Right lobe of liver (tissue), 6 donors: ENCODE data around the gene GET3. TPM values are rescaled to one million over a fixed set of nuclear protein-coding genes. Genes with fewer than 3 reads are reported as not detected.

ENCODE experiments used
- ATAC-seq, 4 donors: fragments of 200-7000 bp; cut with Tn5 transposase; one replicate each; pipeline ENCODE4 v1.9.1; 2020; ENCODE audit warnings: mild to moderate bottlenecking in 4 of 4, moderate library complexity in 4 of 4
- DNase-seq, 3 donors: peaks; one replicate each; pipeline ENCODE4 v3.0.0-alpha.2; 2020
- H3K27ac ChIP-seq, 3 donors: fragments of 200-600 bp; one replicate each; pipeline ENCODE4 v1.8.0; 2022
- H3K27me3 ChIP-seq, 2 donors: fragments of 200-600 bp; one replicate each; pipeline ENCODE4 v1.8.0; 2022
- H3K36me3 ChIP-seq, 4 donors: fragments of 200-600 bp; sonication (generic) in 1 of 4; one replicate each; pipeline versions ENCODE4 v1.5.1 to v1.8.0; 2017 to 2022; ENCODE audit warnings: control low read depth in 1 of 4
- H3K4me1 ChIP-seq, 4 donors: fragments of 200-600 bp; sonication (generic) in 1 of 4; one replicate each; pipeline versions ENCODE4 v1.5.1 to v1.8.0; 2017 to 2022; ENCODE audit warnings: control low read depth in 1 of 4
- H3K4me3 ChIP-seq, 3 donors: fragments of 200-600 bp; one replicate each; pipeline ENCODE4 v1.8.0; 2022
- H3K9me3 ChIP-seq, 4 donors: fragments of 200-600 bp; sonication (generic) in 1 of 4; one replicate each; pipeline versions ENCODE4 v1.5.1 to v1.8.0; 2017 to 2022; ENCODE audit warnings: control low read depth in 1 of 4
- CTCF ChIP-seq, 4 donors: fragments of 200-600 bp in 3 of 4; fragments of 450-650 bp in 1 of 4; IDR thresholded peaks; one replicate each; pipeline versions ENCODE4 v1.5.1 to v1.8.0; 2016 to 2022; ENCODE audit warnings: antibody characterized with exemption in 4 of 4, mild to moderate bottlenecking in 2 of 4
- POLR2A ChIP-seq: fragments of 450-650 bp; IDR thresholded peaks from one replicate; pipeline ENCODE4 v1.6.1; 2017; ENCODE audit warnings: antibody characterized with exemption, mild to moderate bottlenecking
- WGBS: methylation state at CpG from one replicate; pipeline ENCODE4 v1.1.6; 2018; ENCODE audit warnings: low coverage, low lambda C conversion rate; ENCODE audit not compliant: insufficient coverage; ENCODE audit errors: missing lambda C conversion rate; 5-methylcytosine and 5-hydroxymethylcytosine counted together
- intact Hi-C, 2 donors: fragments of 100-400 bp; cut with DNase I; formaldehyde crosslinking; loops; one replicate each; pipeline versions ENCODE4 v1.11.2 to v1.14.1; 2022
- total RNA-seq, 6 experiments: library from RNA; depleted of rRNA in 2 of 6; stranded (reverse); fragments of >200 nt in 2 of 6; fragmentation: NEBNext Ultra II Directional in 3 of 6; extraction: Animal tissue kit (Norgen Biotek cat#: 25700) in 3 of 6; gene quantifications; one replicate each; pipeline versions ENCODE4 v1.1.0 to v1.2.4, GENCODE V29; 2016 to 2023
- donor health status: DM: no; HTN: yes; CAD: no.
- donor health status: DM: no; HTN: no; CAD: no.
- donor health status: DM: no; HTN: no; CAD: no.
- donor health status: DM: no; HTN: yes; CAD: no.
- donor health status: DM: no; HTN: yes; CAD: no.

Gene GET3
- total RNA-seq, 6 experiments from 2014 or later = 22.3 to 35.8 (median 25.8) TPM

- 84% methylated on average over 6 of the region's 10 CpGs for WGBS
- intact Hi-C loops = loop anchor here in 1 of 2 donors (10.0 kb wide), 1 partner anchor 55 kb away; the partner anchor contains the start of gene HOOK2
- Histone ChIP-seq H3K36me3 (peaks cover 3 to 14% (median 7%) of the 10 kb centered on the region in 4 donors), H3K27ac (no peak overlapping the region), H3K27me3 (no peaks in the 10 kb centered on the region), H3K4me1 (peaks cover 0 to 19% (median 4%) of the 10 kb centered on the region in 4 donors), H3K4me3 (no peak overlapping the region), H3K9me3 (no peaks in the 10 kb centered on the region)
- no peak for ATAC-seq
- DNase-seq = no peak
- TF ChIP-seq CTCF (IDR thresholded peaks at IDR 0.05) (no peak), POLR2A (no peak)
Observed at GRCh38 chr19:12720296-12720695, 17.0 kb upstream of the GET3 start.

GRCh38 chr19:12720851-12721655 is 16.2 kb upstream of the GET3 start:
- Histone ChIP-seq H3K9me3 (no peaks in the 10 kb centered on the region), H3K27ac (peak overlapping the region; percentile 21 to 81 (median 71)), H3K36me3 (peaks cover 0 to 9% (median 5%) of the 10 kb centered on the region in 4 donors), H3K27me3 (no peaks in the 10 kb centered on the region), H3K4me1 (peaks cover 0 to 17% (median 4%) of the 10 kb centered on the region in 4 donors), H3K4me3 (peak overlapping the region; percentile 56 to 75 (median 60))
- ATAC-seq (peak in 3 of 4 donors; percentile 3 to 15 (median 12)), DNase-seq (peak in 1 of 3 donors; percentile 38)
- intact Hi-C loops = loop anchor here in 1 of 2 donors (10.0 kb wide), 1 partner anchor 54 kb away; the partner anchor contains the start of gene HOOK2
- 0% methylated on average over 6 of the region's 59 CpGs for WGBS
- no peak for TF ChIP-seq POLR2A
- TF ChIP-seq CTCF (IDR thresholded peaks at IDR 0.05) = no peak

GRCh38 chr19:12721656-12722565 is 15.4 kb upstream of the GET3 start:
- intact Hi-C loops = loop anchor here in 1 of 2 donors (10.0 kb wide), 1 partner anchor 53 kb away; the partner anchor contains the start of gene HOOK2
- DNase-seq = peak; percentile 65 to 69 (median 66)
- H3K27ac ChIP-seq = peak overlapping the region; percentile 71 to 82 (median 81)

GRCh38 chr19:12722566-12723380 is 14.5 kb upstream of the GET3 start:
- no peaks in the 10 kb centered on the region for H3K9me3 ChIP-seq
- no peaks in the 10 kb centered on the region for H3K27me3 ChIP-seq
- peaks cover 0 to 16% (median 3%) of the 10 kb centered on the region in 4 donors for H3K4me1 ChIP-seq
- TF ChIP-seq CTCF (IDR thresholded peaks at IDR 0.05) (no peak), POLR2A (no peak)
- DNase-seq (peak; percentile 96 to 98 (median 98)), ATAC-seq (peak; percentile 87 to 92 (median 90))
- WGBS = 2% methylated on average over 28 of the region's 32 CpGs
- peak overlapping the region; percentile 56 to 75 (median 60) for H3K4me3 ChIP-seq
- H3K27ac ChIP-seq = peak overlapping the region; percentile 71 to 82 (median 81)
- peaks cover 0 to 11% (median 5%) of the 10 kb centered on the region in 4 donors for H3K36me3 ChIP-seq
- intact Hi-C loops = loop anchor here in 1 of 2 donors (10.0 kb wide), 1 partner anchor 52 kb away; the partner anchor contains the start of gene HOOK2

More at GRCh38 chr19:12721656-12722565, 15.4 kb upstream of the GET3 start:
- Histone ChIP-seq H3K4me1 (peaks cover 0 to 16% (median 3%) of the 10 kb centered on the region in 4 donors), H3K27me3 (no peaks in the 10 kb centered on the region), H3K9me3 (no peaks in the 10 kb centered on the region), H3K4me3 (peak overlapping the region; percentile 56 to 75 (median 60)), H3K36me3 (peaks cover 0 to 9% (median 5%) of the 10 kb centered on the region in 4 donors)
- no peak for TF ChIP-seq POLR2A
- WGBS = 0% methylated on average over 17 of the region's 65 CpGs
- ATAC-seq = peak; percentile 45 to 61 (median 52)
